Suppressor macrophage treated with lipopolysaccharide for 1 hour (primary cell): ENCODE measurements around the gene KIF21A.
"Not testable (repeated sequence)": the region's sequence is repeated elsewhere in the genome, so short reads cannot be mapped to it uniquely, and the experiment has no call there.

Experiments used
- DNase-seq, 3 donors: peaks; one replicate each; pipeline ENCODE4 v3.0.0-alpha.2; 2020 to 2022

Gene KIF21A

GRCh38 chr12:39341179-39341578 is 101.7 kb downstream of the KIF21A start:
- peak; percentile 5 to 55 (median 30) for DNase-seq

DNA sequence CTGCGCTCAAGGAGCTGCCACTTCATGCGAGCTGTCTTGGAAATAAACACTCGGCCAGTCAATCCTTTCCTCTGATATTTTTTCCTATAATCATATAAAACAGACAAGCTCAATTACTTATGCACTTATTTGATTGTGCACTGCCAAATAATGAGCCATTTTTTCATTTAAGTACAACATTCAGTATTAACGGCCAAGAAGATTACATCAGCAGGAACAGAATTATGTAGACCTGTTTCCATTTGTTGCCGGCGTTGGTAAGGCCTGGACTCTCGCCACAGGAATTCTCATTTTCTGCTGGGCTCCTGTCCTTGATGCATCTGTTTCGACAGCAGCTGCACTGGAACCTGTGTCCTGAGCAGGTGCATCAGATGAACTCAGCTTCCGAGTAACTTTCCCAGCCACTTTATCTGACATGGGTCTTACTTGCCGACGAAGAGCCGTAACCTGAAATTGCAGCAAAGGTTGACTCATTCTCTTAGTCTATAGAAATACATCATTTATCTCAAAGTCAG is 110.2 kb downstream of the KIF21A start:
- DNase-seq: no peak

GRCh38 chr12:39331539-39332261 is 111.2 kb downstream of the KIF21A start:
- DNase-seq: no peak

GRCh38 chr12:39329876-39330275 is 113.0 kb downstream of the KIF21A start:
- no peak for DNase-seq

GRCh38 chr12:39329018-39329417 is 113.9 kb downstream of the KIF21A start:
- DNase-seq: no peak

GRCh38 chr12:39327965-39328364 is 115.0 kb downstream of the KIF21A start:
- no peak for DNase-seq

DNA sequence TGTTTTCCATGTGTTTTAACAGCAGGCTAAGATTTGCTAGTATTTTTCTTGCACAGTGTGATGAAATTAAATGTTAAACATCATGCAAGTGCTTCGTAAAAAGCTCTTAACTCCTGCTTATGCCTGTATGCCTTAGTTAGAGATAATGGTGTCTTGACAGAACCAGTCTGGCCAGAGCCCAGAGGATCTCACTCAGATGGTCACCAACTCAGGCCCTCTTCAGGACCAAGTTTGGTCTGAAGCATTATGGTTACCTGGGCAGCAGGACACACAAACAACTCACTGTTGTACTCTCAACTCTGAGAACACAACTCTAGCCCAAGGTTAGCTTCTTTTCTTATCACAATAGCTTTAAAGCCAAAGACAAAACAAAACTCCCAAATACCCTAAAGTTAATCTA is 115.4 kb downstream of the KIF21A start:
- no peak for DNase-seq

GRCh38 chr12:39319180-39319579 is 123.7 kb downstream of the KIF21A start:
- no peak for DNase-seq

DNA sequence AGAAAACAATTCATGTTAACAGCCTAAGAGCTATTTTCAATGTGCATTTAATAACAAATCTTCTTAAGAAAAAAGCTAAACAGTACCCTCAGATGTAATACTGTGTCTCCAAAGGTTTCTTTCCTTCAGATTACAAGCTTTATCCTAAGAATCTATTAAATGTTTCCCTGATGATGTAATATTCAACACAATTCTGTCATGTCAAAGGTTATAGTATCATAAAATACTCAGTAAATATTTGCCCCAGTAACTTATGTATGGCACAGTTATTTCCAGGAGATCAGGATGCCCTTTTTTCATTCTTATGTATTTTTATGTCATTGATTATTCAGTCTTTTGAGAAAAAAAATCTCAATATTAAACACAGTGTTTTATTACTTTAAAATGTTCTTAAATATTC is 128.4 kb downstream of the KIF21A start:
- no peak for DNase-seq

GRCh38 chr12:39309516-39309915 is 133.4 kb downstream of the KIF21A start:
- DNase-seq: no peak

GRCh38 chr12:39301422-39301821 is 141.5 kb downstream of the KIF21A start:
- no peak for DNase-seq

DNA sequence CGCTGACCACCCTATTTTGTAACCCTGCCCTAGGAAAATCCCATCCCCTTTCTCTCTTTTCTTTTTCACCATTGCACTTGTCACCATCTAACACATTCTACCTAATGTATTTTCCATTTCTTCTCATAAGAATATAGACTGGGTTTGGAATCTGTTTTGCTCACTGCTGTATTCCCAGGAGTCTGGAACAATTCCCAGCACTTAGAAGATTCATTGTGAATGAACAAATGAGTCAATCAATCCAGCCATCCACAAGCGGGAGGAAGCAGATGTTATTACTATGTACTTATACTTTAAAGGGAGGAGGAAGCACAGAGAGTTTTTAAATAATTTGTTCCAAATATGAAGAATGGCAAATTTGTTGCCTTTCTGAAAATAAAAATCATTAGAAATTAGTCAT is 142.1 kb downstream of the KIF21A start:
- no peak for DNase-seq

GRCh38 chr12:39297891-39298290 is 145.0 kb downstream of the KIF21A start:
- DNase-seq: no peak

DNA sequence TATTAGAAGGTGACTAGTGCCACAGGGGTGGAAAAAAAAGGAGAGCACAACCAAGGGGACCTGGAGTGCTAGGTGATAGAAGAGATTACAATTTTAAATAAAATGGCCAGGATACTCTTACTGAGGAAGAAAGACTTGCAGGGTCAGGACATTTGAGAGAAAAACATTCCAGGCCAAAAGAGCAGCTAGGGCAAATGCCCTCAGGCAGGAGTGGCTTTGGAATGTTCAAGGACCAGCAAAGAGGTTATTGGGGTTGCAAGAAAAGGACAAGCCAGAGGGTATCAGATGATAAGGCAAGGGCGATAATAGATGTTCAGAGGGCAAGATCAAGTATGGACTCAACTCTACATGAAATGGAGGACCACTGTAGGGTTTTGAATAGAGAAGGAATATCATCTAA is 146.4 kb downstream of the KIF21A start:
- DNase-seq: no peak

- not testable (repeated sequence) for DNase-seq
These were observed 147.3 kb downstream of the KIF21A start for GRCh38 chr12:39295593-39295992.

- no peak for DNase-seq
These were observed 148.2 kb downstream of the KIF21A start for GRCh38 chr12:39294715-39295114.

DNA sequence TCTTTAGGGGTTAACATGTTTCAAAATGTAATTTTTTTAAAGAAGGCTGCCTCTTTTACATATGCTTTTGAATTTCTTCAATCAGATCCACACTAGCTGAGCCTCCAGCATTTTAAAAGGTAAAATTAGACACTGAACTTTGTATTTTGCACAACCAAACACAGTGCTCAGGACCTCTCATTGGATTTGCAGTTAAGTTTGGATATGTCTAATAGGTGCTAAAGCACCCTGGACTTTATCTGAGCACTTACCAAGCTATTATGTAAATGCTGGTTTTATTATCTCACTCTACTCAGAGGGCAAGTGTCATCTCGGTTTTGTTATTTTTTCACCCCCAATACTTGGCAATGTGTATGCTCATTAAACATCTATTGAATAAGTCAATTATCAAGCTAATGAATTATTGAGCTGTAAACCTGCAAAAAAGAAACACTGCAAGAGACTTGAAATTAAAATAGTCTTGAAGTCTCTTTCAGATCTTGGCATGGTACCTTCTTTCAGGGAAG is 150.7 kb downstream of the KIF21A start:
- DNase-seq: no peak

GRCh38 chr12:39287817-39288216 is 155.1 kb downstream of the KIF21A start:
- DNase-seq: peak; percentile 48 to 69 (median 59)

- DNase-seq: no peak
These were observed 155.5 kb downstream of the KIF21A start for GRCh38 chr12:39287409-39287808.

DNA sequence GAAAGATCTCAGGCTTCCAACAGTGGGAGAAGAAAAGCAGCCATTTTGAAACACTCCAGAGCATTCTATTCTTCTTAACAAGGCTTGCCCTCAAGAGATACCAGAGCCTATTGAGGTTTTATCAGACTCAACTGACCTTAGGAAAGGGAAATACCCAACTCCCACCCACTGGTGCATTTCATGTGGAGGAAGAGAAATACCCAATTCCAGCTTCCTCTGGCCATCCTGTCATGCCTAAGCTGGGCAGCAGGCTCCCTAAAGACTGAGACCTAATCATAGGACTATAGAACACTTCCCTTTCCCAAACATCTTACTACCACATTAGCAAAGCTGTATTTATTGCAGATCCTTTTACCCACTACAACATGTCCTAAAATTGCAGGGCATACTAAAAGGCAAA is 164.5 kb downstream of the KIF21A start:
- peak; percentile 57 to 63 (median 57) for DNase-seq

- peak in 1 of 3 donors; percentile 4 for DNase-seq
These were observed 165.5 kb downstream of the KIF21A start for GRCh38 chr12:39277416-39277815.

- no peak for DNase-seq
These were observed 167.1 kb downstream of the KIF21A start for GRCh38 chr12:39275846-39276245.

GRCh38 chr12:39272871-39273655 is 169.9 kb downstream of the KIF21A start:
- peak; percentile 61 to 69 (median 69) for DNase-seq

DNA sequence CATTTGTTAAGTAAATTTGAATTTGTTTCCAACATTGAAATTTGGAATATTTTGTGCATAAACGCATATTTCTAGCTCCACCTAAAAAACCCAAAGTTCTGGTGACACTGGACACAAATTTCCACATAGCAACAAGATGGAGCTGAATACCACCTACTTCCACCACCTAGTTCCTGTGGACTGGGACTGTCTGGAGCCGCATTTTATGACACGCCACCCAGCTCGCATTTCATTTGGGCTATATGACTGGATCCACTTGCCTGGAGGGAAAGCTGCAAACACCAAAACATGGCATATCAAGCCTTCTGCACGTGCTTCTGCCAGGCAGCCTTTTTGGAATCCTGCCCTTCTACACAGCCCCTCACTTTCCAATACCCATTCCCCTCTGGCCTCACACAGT is 173.4 kb downstream of the KIF21A start:
- no peak for DNase-seq
